LNCaP clone FGC (cell line): ENCODE measurements around the gene MORC1.

Source experiments
- DNase-seq: peaks from one replicate; pipeline ENCODE4 v3.0.0-alpha.2; 2011; ENCODE audit warnings: low read depth
- H3K4me3 ChIP-seq: 2 replicates; pipeline ENCODE4 v1.5.1; 2011; ENCODE audit warnings: mild to moderate bottlenecking, low read depth, low read length, control low read depth
- TF ChIP-seq, protein P1 (sequence below): IDR thresholded peaks from 2 replicates; pipeline ENCODE4 v1.5.1; 2012; ENCODE audit warnings: mild to moderate bottlenecking; ENCODE audit not compliant: control insufficient read depth, insufficient read depth; ENCODE audit errors: extremely low read depth

Gene MORC1

GRCh38 chr3:109117939-109118338, at the start of gene MORC1:
Gene MORC1, minus strand, starts transcription at chr3:109118134. Its CDS starts 75 bp downstream, at chr3:109118059.
- no peak for DNase-seq
- TF ChIP-seq, protein P1, sequence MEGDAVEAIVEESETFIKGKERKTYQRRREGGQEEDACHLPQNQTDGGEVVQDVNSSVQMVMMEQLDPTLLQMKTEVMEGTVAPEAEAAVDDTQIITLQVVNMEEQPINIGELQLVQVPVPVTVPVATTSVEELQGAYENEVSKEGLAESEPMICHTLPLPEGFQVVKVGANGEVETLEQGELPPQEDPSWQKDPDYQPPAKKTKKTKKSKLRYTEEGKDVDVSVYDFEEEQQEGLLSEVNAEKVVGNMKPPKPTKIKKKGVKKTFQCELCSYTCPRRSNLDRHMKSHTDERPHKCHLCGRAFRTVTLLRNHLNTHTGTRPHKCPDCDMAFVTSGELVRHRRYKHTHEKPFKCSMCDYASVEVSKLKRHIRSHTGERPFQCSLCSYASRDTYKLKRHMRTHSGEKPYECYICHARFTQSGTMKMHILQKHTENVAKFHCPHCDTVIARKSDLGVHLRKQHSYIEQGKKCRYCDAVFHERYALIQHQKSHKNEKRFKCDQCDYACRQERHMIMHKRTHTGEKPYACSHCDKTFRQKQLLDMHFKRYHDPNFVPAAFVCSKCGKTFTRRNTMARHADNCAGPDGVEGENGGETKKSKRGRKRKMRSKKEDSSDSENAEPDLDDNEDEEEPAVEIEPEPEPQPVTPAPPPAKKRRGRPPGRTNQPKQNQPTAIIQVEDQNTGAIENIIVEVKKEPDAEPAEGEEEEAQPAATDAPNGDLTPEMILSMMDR: no peak
- no peak within 1 kb of the TSS for H3K4me3 ChIP-seq

- H3K4me3 ChIP-seq: no peak overlapping the region
- no peak for DNase-seq
- TF ChIP-seq, protein P1: no peak
Measured at GRCh38 chr3:109165905-109166304, 48.0 kb upstream of the MORC1 start.

- no peak for DNase-seq
- no peak overlapping the region for H3K4me3 ChIP-seq
- TF ChIP-seq, protein P1: no peak
Measured at GRCh38 chr3:109161487-109162123, 43.7 kb upstream of the MORC1 start.

DNA sequence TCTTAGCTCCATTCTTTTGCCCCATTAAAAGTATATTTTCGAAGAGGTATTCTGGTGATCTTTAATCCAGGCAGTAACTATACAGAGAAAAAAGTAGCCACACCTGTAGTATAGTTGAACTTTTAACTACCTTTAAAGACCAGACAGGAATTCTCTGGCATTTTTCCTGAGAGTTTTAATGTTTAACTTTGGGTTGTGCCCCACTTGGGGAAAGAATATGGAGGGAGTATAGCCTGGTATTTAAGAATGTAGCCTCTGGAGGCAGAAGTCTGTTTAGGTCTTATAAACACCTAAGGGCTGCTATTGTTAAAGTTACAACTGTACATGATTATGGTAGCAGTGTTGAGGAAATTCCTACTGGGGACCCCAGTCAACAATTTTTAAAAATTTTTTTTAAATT, 37.9 kb upstream of the MORC1 start:
- TF ChIP-seq, protein P1: no peak
- no peak for DNase-seq
- no peak overlapping the region for H3K4me3 ChIP-seq

DNA sequence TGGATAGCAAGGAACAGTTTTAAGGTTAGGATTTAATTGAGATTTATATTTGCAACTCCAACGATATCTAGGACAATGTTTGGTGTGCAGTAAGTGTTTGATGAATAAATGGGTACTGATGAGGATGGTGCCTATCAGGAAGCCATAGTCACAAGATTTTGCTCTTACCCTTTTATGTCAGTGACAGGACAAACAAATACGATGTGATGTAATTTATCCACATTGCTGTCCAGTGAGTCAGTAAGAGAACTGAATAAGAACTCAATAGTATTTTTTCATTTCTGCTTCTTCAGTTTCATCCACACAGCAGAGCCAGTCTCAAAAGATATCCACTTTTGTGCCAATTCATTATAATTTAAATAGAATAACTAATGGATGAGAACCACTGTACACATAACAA, 37.0 kb upstream of the MORC1 start:
- DNase-seq: no peak
- TF ChIP-seq, protein P1: no peak
- H3K4me3 ChIP-seq: no peak overlapping the region

GRCh38 chr3:109152320-109152719, 34.4 kb upstream of the MORC1 start:
- TF ChIP-seq, protein P1: no peak
- H3K4me3 ChIP-seq: no peak overlapping the region
- no peak for DNase-seq

- TF ChIP-seq, protein P1: no peak
- no peak for DNase-seq
- H3K4me3 ChIP-seq: no peak overlapping the region
Measured at GRCh38 chr3:109149078-109149477, 31.1 kb upstream of the MORC1 start.
